GM23338 (cell line): ENCODE measurements around the gene PLBD2. TPM values are rescaled to one million over a fixed set of nuclear protein-coding genes. Genes with fewer than 3 reads are reported as not detected.

ENCODE experiments used
- ATAC-seq: fragments of 200-7000 bp; cut with Tn5 transposase; 3 replicates; pipeline ENCODE4 v1.9.1; 2020
- DNase-seq: peaks from one replicate; pipeline ENCODE4 v3.0.0-alpha.2; 2015; ENCODE audit warnings: low spot score
- H2AFZ ChIP-seq: fragments of 200-600 bp; sonication (generic); 2 replicates; pipeline ENCODE4 v1.8.0; 2016; ENCODE audit warnings: antibody characterized with exemption, mild to moderate bottlenecking, moderate library complexity
- H3F3A ChIP-seq: fragments of 200-600 bp; sonication (generic); replicated peaks from 2 replicates; pipeline ENCODE4 v1.8.0; 2017; ENCODE audit warnings: antibody characterized with exemption, mixed run types, low read depth
- H3K27ac ChIP-seq: fragments of 200-600 bp; sonication (generic); 2 replicates; pipeline ENCODE4 v1.6.1; 2016; ENCODE audit warnings: low read depth
- H3K27me3 ChIP-seq: fragments of 200-600 bp; sonication (generic); 2 replicates; pipeline ENCODE4 v1.8.0; 2016; ENCODE audit warnings: mild to moderate bottlenecking, mixed run types, moderate library complexity; ENCODE audit not compliant: insufficient read depth
- H3K36me3 ChIP-seq: fragments of 200-600 bp; sonication (generic); 2 replicates; pipeline ENCODE4 v1.8.0; 2016; ENCODE audit warnings: mild to moderate bottlenecking; ENCODE audit not compliant: insufficient read depth
- H3K4me1 ChIP-seq: fragments of 200-600 bp; sonication (generic); 2 replicates; pipeline ENCODE4 v1.8.0; 2016; ENCODE audit warnings: mild to moderate bottlenecking, moderate library complexity; ENCODE audit not compliant: insufficient read depth
- H3K4me2 ChIP-seq: fragments of 200-600 bp; sonication (generic); 2 replicates; pipeline ENCODE4 v1.7.1; 2017; ENCODE audit warnings: mixed run types
- H3K4me3 ChIP-seq: fragments of 200-600 bp; sonication (generic); 2 replicates; pipeline ENCODE4 v1.6.1; 2016; ENCODE audit warnings: mixed run types
- H3K79me2 ChIP-seq: fragments of 200-600 bp; sonication (generic); replicated peaks from 2 replicates; pipeline ENCODE4 v1.8.0; 2017; ENCODE audit warnings: mild to moderate bottlenecking; ENCODE audit not compliant: insufficient read depth
- H3K9me2 ChIP-seq: fragments of 200-600 bp; sonication (generic); 2 replicates; pipeline ENCODE4 v1.8.0; 2017; ENCODE audit not compliant: insufficient read depth
- H4K20me1 ChIP-seq: fragments of 200-600 bp; sonication (generic); replicated peaks from 2 replicates; pipeline ENCODE4 v1.8.0; 2017; ENCODE audit warnings: mild to moderate bottlenecking; ENCODE audit not compliant: insufficient read depth
- H3K27ac Mint-ChIP-seq: 2 replicates; pipeline ENCODE4 v1.8.0; 2020; ENCODE audit warnings: inconsistent platforms, mild to moderate bottlenecking, moderate library complexity, mixed read lengths
- H3K27me3 Mint-ChIP-seq: 3 replicates; pipeline ENCODE4 v1.8.0; 2022; ENCODE audit warnings: low read depth, mild to moderate bottlenecking, moderate library complexity, mixed read lengths, inconsistent platforms; ENCODE audit not compliant: insufficient read depth, poor library complexity
- H3K36me3 Mint-ChIP-seq: 3 replicates; pipeline ENCODE4 v1.8.0; 2021; ENCODE audit warnings: low read depth, mild to moderate bottlenecking, inconsistent platforms, moderate library complexity, mixed read lengths
- H3K4me1 Mint-ChIP-seq: 3 replicates; pipeline ENCODE4 v1.8.0; 2020; ENCODE audit warnings: mild to moderate bottlenecking, inconsistent platforms, mixed read lengths
- H3K4me3 Mint-ChIP-seq: 3 replicates; pipeline ENCODE4 v1.8.0; 2021; ENCODE audit warnings: moderate library complexity, mild to moderate bottlenecking, inconsistent platforms, mixed read lengths
- H3K9me3 Mint-ChIP-seq: 3 replicates; pipeline ENCODE4 v1.8.0; 2020; ENCODE audit warnings: moderate library complexity, mild to moderate bottlenecking, inconsistent platforms, mixed read lengths
- CREB1 ChIP-seq: fragments of 250-450 bp; sonication (Bioruptor Pico); IDR thresholded peaks from 2 replicates; pipeline ENCODE4 v1.5.0; 2020; ENCODE audit warnings: low read depth, mild to moderate bottlenecking, moderate library complexity
- EZH2 ChIP-seq: fragments of 200-600 bp; sonication (generic); IDR thresholded peaks from one replicate; pipeline ENCODE4 v1.8.0; 2017; ENCODE audit warnings: antibody characterized with exemption, mild to moderate bottlenecking, low read depth; ENCODE audit not compliant: unreplicated experiment
- EZH2phosphoT487 ChIP-seq: fragments of 200-600 bp; sonication (generic); IDR thresholded peaks from one replicate; pipeline ENCODE4 v1.8.1; 2018; ENCODE audit warnings: antibody characterized with exemption; ENCODE audit not compliant: unreplicated experiment
- JUNB ChIP-seq: IDR thresholded peaks from one replicate; pipeline ENCODE4 v1.6.1; 2016; ENCODE audit warnings: antibody characterized with exemption; ENCODE audit not compliant: unreplicated experiment
- NANOG ChIP-seq: IDR thresholded peaks from 2 replicates; pipeline ENCODE4 v1.6.1; 2016; ENCODE audit warnings: antibody characterized with exemption, borderline replicate concordance
- POLR2AphosphoS5 ChIP-seq: IDR thresholded peaks from 2 replicates; pipeline ENCODE4 v1.6.1; 2016; ENCODE audit warnings: antibody characterized with exemption, low read depth
- STAT1 ChIP-seq: IDR thresholded peaks from one replicate; pipeline ENCODE4 v1.6.1; 2016; ENCODE audit warnings: antibody characterized with exemption; ENCODE audit not compliant: unreplicated experiment
- ZNF114 ChIP-seq: fragments of 250-450 bp; sonication (Bioruptor Pico); IDR thresholded peaks from 2 replicates; pipeline ENCODE4 v1.5.0; 2020; ENCODE audit warnings: mild to moderate bottlenecking, moderate library complexity
- ZNF331 ChIP-seq: fragments of 250-450 bp; sonication (Bioruptor Pico); IDR thresholded peaks from 2 replicates; pipeline ENCODE4 v1.5.0; 2020; ENCODE audit warnings: low read depth, mild to moderate bottlenecking, moderate library complexity
- polyA plus RNA-seq: library from polyadenylated mRNA; unstranded; fragments of >200 nt; fragmentation: Nextera tagmentation; extraction: Ambion mirVana; gene quantifications from 2 replicates; pipeline ENCODE4 v1.2.1, GENCODE V29; 2016
- total RNA-seq: library from RNA; depleted of rRNA; stranded (reverse); fragments of >200 nt; shearing (Covaris generic); gene quantifications from 2 replicates; pipeline ENCODE4 v1.2.3, GENCODE V29; 2014
- TF ChIP-seq, protein P1 (sequence below), 2 experiments: fragments of 200-600 bp in 1 of 2; sonication (generic) in 1 of 2; conservative IDR thresholded peaks; 2 replicates each; pipeline versions ENCODE4 v1.5.1 to v1.6.1; 2016 to 2017; ENCODE audit warnings: antibody characterized with exemption in 2 of 2, low read depth in 2 of 2, mild to moderate bottlenecking in 2 of 2, moderate library complexity in 1 of 2
- TF ChIP-seq, protein P2 (sequence below): IDR thresholded peaks from one replicate; pipeline ENCODE4 v1.6.1; 2018; ENCODE audit warnings: antibody characterized with exemption; ENCODE audit not compliant: unreplicated experiment
- TF ChIP-seq, protein P3 (sequence below): IDR thresholded peaks from 2 replicates; pipeline ENCODE4 v1.6.1; 2016; ENCODE audit warnings: antibody characterized with exemption

Gene PLBD2
- total and polyA plus RNA-seq, 2 experiments from 2014 or later: 10.2 to 37.1 TPM

DNA sequence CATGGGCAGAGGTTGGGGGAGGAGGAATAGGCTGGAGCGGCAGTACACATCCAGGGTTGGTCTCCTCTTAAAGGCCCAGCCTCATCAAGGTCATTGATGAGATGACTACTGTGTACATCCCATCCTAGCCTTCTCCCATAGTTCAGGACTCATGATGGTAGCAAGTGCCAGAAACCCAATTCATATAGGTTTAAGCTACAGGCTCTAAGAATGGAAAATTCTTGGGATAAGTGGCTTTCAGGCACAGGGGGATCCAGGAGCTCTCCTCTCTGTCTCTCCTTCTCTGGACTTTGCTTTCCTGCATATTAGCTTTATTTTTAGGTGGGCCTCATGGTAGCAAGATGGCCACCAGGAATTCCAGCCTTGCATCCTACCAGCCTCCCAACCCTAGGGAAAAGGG lies 70.1 kb downstream of the PLBD2 start (continued):
- TF ChIP-seq, protein P1, sequence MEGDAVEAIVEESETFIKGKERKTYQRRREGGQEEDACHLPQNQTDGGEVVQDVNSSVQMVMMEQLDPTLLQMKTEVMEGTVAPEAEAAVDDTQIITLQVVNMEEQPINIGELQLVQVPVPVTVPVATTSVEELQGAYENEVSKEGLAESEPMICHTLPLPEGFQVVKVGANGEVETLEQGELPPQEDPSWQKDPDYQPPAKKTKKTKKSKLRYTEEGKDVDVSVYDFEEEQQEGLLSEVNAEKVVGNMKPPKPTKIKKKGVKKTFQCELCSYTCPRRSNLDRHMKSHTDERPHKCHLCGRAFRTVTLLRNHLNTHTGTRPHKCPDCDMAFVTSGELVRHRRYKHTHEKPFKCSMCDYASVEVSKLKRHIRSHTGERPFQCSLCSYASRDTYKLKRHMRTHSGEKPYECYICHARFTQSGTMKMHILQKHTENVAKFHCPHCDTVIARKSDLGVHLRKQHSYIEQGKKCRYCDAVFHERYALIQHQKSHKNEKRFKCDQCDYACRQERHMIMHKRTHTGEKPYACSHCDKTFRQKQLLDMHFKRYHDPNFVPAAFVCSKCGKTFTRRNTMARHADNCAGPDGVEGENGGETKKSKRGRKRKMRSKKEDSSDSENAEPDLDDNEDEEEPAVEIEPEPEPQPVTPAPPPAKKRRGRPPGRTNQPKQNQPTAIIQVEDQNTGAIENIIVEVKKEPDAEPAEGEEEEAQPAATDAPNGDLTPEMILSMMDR (conservative IDR thresholded peaks at IDR 0.05; ENCODE audit: low read depth in 2 of 2): no peak
- TF ChIP-seq, protein P2, sequence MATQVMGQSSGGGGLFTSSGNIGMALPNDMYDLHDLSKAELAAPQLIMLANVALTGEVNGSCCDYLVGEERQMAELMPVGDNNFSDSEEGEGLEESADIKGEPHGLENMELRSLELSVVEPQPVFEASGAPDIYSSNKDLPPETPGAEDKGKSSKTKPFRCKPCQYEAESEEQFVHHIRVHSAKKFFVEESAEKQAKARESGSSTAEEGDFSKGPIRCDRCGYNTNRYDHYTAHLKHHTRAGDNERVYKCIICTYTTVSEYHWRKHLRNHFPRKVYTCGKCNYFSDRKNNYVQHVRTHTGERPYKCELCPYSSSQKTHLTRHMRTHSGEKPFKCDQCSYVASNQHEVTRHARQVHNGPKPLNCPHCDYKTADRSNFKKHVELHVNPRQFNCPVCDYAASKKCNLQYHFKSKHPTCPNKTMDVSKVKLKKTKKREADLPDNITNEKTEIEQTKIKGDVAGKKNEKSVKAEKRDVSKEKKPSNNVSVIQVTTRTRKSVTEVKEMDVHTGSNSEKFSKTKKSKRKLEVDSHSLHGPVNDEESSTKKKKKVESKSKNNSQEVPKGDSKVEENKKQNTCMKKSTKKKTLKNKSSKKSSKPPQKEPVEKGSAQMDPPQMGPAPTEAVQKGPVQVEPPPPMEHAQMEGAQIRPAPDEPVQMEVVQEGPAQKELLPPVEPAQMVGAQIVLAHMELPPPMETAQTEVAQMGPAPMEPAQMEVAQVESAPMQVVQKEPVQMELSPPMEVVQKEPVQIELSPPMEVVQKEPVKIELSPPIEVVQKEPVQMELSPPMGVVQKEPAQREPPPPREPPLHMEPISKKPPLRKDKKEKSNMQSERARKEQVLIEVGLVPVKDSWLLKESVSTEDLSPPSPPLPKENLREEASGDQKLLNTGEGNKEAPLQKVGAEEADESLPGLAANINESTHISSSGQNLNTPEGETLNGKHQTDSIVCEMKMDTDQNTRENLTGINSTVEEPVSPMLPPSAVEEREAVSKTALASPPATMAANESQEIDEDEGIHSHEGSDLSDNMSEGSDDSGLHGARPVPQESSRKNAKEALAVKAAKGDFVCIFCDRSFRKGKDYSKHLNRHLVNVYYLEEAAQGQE: no peak
- TF ChIP-seq STAT1 (no peak), JUNB (no peak), ZNF331 (CRISPR knock-in tag) (no peak)

DNA sequence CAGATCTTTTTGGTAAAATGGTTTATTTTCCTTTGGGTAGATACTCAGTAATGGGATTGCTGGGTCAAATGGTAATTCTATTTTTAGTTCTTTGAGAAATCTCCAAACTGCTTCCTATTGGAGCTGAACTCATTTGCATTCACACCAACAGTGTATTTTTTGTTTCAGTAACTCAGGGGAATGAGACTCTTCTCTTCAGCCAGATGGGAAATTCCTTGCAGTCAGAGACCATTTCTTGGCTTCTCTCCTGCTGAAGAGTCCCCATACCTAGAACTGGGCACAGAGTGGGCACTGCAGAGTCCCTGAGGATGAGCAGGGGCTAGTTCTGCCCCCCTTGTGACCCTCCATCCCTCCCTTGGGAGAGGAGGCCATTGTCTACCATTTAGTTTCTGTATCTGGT lies 74.6 kb downstream of the PLBD2 start:
- H3K9me3 Mint-ChIP-seq: peaks cover 4% of the 10 kb centered on the region; the same call in 1 of the 3 replicates
- H3K79me2 ChIP-seq: no peaks in the 10 kb centered on the region
- ATAC-seq: no peak
- H3K36me3 ChIP-seq: no peaks in the 10 kb centered on the region
- peaks cover 8% of the 10 kb centered on the region for H3K27me3 Mint-ChIP-seq
- no peak overlapping the region for H3K4me3 Mint-ChIP-seq
- H3F3A ChIP-seq: no peaks in the 10 kb centered on the region
- no peaks in the 10 kb centered on the region for H3K9me2 ChIP-seq
- no peaks in the 10 kb centered on the region for H3K4me1 ChIP-seq
- H3K27ac ChIP-seq: no peak overlapping the region
- no peak overlapping the region for H2AFZ ChIP-seq
- H3K4me2 ChIP-seq: no peak overlapping the region
- no peaks in the 10 kb centered on the region for H3K4me1 Mint-ChIP-seq
- no peak overlapping the region for H3K27ac Mint-ChIP-seq
- DNase-seq: no peak
- no peaks in the 10 kb centered on the region for H3K27me3 ChIP-seq
- H3K4me3 ChIP-seq: no peak overlapping the region
- H3K36me3 Mint-ChIP-seq: no peaks in the 10 kb centered on the region
- no peaks in the 10 kb centered on the region for H4K20me1 ChIP-seq
- no peak for TF ChIP-seq EZH2
- TF ChIP-seq, protein P2: no peak
- TF ChIP-seq POLR2AphosphoS5: no peak
- no peak for TF ChIP-seq STAT1
- no peak for TF ChIP-seq JUNB
- TF ChIP-seq ZNF331 (CRISPR knock-in tag): no peak
- TF ChIP-seq ZNF114 (CRISPR knock-in tag): no peak
- TF ChIP-seq EZH2phosphoT487: no peak
- TF ChIP-seq CREB1 (CRISPR knock-in tag): no peak
- TF ChIP-seq, protein P3, sequence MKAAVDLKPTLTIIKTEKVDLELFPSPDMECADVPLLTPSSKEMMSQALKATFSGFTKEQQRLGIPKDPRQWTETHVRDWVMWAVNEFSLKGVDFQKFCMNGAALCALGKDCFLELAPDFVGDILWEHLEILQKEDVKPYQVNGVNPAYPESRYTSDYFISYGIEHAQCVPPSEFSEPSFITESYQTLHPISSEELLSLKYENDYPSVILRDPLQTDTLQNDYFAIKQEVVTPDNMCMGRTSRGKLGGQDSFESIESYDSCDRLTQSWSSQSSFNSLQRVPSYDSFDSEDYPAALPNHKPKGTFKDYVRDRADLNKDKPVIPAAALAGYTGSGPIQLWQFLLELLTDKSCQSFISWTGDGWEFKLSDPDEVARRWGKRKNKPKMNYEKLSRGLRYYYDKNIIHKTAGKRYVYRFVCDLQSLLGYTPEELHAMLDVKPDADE: no peak
- TF ChIP-seq NANOG: no peak
